Endothelial cell (in vitro differentiated cells): Measurements from ENCODE around the gene CETN2. TPM values are rescaled to one million over a fixed set of nuclear protein-coding genes. Genes with fewer than 3 reads are reported as not detected.
A peak's percentile ranks its signal among the peaks of the same experiment; 100 is the strongest.

Source experiments
- DNase-seq: peaks from one replicate; pipeline ENCODE4 v3.0.0; 2021; ENCODE audit warnings: low spot score
- H3K27ac Mint-ChIP-seq: one replicate; pipeline ENCODE4 v1.8.0; 2021; ENCODE audit warnings: mixed read lengths, inconsistent platforms; ENCODE audit not compliant: unreplicated experiment
- H3K27me3 Mint-ChIP-seq: one replicate; pipeline ENCODE4 v1.8.0; 2021; ENCODE audit warnings: mild to moderate bottlenecking, moderate library complexity, mixed read lengths, inconsistent platforms; ENCODE audit not compliant: unreplicated experiment
- H3K36me3 Mint-ChIP-seq: one replicate; pipeline ENCODE4 v1.8.0; 2021; ENCODE audit warnings: mild to moderate bottlenecking, low read depth, mixed read lengths, inconsistent platforms; ENCODE audit not compliant: unreplicated experiment
- H3K4me1 Mint-ChIP-seq: one replicate; pipeline ENCODE4 v1.8.0; 2021; ENCODE audit warnings: mild to moderate bottlenecking, mixed read lengths, inconsistent platforms; ENCODE audit not compliant: unreplicated experiment
- H3K4me3 Mint-ChIP-seq: one replicate; pipeline ENCODE4 v1.8.0; 2021; ENCODE audit warnings: mild to moderate bottlenecking, mixed read lengths, inconsistent platforms; ENCODE audit not compliant: unreplicated experiment
- H3K9me3 Mint-ChIP-seq: one replicate; pipeline ENCODE4 v1.8.0; 2021; ENCODE audit warnings: mixed read lengths, inconsistent platforms; ENCODE audit not compliant: unreplicated experiment
- total RNA-seq: library from RNA; stranded (reverse); fragmentation: NEBNext Ultra II Directional; extraction: Animal tissue kit (Norgen Biotek cat#: 25700); gene quantifications from one replicate; pipeline ENCODE4 v1.2.1, GENCODE V29; 2021; ENCODE audit not compliant: unreplicated experiment
- TF ChIP-seq, protein P1 (sequence below): fragments of 200-600 bp; sonication (generic); IDR thresholded peaks from one replicate; pipeline ENCODE4 v1.5.0; 2021; ENCODE audit warnings: antibody characterized with exemption; ENCODE audit not compliant: unreplicated experiment

The CETN2 gene
- total RNA-seq, 1 donor from 2014 or later: 32.6 TPM

DNA sequence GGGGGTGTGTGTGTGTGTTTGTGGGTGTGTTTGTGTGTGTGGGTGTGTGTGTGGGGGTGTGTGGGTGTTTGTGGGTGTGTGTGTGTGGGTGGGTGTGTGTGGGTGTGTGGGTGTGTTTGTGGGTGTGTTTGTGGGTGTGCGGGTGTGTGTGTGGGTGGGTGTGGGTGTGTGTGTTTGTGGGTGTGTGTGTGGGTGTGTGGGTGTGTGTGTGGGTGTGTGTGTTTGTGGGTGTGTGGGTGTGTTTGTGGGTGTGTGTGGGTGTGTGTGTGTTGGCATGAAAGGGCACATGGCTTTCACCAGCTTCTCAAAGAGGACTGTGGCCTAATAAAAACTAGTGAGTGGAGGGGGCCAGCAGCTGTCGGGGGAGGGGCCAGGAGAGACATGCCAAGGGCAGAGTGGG lies 42.0 kb upstream of the CETN2 start:
- H3K4me1 Mint-ChIP-seq: no peaks in the 10 kb centered on the region
- H3K4me3 Mint-ChIP-seq: no peak overlapping the region
- H3K9me3 Mint-ChIP-seq: no peaks in the 10 kb centered on the region
- no peak overlapping the region for H3K27ac Mint-ChIP-seq
- no peak for DNase-seq
- TF ChIP-seq, protein P1, sequence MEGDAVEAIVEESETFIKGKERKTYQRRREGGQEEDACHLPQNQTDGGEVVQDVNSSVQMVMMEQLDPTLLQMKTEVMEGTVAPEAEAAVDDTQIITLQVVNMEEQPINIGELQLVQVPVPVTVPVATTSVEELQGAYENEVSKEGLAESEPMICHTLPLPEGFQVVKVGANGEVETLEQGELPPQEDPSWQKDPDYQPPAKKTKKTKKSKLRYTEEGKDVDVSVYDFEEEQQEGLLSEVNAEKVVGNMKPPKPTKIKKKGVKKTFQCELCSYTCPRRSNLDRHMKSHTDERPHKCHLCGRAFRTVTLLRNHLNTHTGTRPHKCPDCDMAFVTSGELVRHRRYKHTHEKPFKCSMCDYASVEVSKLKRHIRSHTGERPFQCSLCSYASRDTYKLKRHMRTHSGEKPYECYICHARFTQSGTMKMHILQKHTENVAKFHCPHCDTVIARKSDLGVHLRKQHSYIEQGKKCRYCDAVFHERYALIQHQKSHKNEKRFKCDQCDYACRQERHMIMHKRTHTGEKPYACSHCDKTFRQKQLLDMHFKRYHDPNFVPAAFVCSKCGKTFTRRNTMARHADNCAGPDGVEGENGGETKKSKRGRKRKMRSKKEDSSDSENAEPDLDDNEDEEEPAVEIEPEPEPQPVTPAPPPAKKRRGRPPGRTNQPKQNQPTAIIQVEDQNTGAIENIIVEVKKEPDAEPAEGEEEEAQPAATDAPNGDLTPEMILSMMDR: no peak
- peaks cover 4% of the 10 kb centered on the region for H3K27me3 Mint-ChIP-seq
- H3K36me3 Mint-ChIP-seq: peaks cover 16% of the 10 kb centered on the region

DNA sequence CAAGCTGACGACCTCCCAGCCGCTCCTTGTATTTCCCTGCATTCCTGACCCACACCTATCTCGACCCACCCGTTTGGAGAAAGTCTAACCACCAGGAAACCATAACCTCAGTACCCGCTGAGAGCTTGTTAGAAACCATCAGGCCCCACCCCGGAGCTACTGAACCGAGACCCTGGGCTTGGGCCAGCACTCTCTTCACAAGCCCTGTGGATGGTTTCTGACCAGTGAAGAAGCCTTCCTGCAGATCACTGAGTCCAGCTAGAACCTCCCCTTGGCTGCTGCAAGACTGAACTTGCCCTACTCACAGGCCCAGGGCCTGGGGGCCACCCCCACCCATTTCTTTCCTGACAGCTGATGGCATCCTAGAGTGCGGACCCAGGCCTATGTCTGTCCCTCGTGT lies 40.7 kb upstream of the CETN2 start:
- no peaks in the 10 kb centered on the region for H3K9me3 Mint-ChIP-seq
- TF ChIP-seq, protein P1: no peak
- peaks cover 6% of the 10 kb centered on the region for H3K4me1 Mint-ChIP-seq
- no peak for DNase-seq
- H3K36me3 Mint-ChIP-seq: peaks cover 19% of the 10 kb centered on the region
- H3K27ac Mint-ChIP-seq: no peak overlapping the region
- peaks cover 1% of the 10 kb centered on the region for H3K27me3 Mint-ChIP-seq
- H3K4me3 Mint-ChIP-seq: no peak overlapping the region

DNA sequence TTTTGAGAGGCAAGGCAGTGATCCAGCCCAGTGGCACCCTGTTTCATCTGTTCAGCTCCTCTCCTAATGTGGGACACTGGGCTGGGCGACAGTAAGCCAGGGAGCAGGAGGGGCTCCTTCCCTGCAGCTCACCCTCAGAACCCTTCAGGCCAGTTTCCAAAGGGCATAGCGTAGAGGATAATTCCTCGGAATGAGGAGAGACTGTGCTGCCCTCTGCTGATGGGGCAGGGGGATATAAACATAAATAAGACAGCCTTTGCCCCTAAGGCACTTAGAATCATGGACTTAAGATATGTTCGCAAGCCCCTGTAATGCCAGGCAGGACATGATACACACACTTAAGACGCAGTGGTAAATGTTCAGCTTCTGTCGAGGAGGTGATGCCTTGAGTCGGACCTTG lies 39.4 kb upstream of the CETN2 start:
- H3K27me3 Mint-ChIP-seq: peaks cover 1% of the 10 kb centered on the region
- H3K4me1 Mint-ChIP-seq: peaks cover 6% of the 10 kb centered on the region
- TF ChIP-seq, protein P1: no peak
- H3K9me3 Mint-ChIP-seq: no peaks in the 10 kb centered on the region
- no peak for DNase-seq
- no peak overlapping the region for H3K4me3 Mint-ChIP-seq
- H3K27ac Mint-ChIP-seq: no peak overlapping the region
- H3K36me3 Mint-ChIP-seq: peaks cover 19% of the 10 kb centered on the region

DNA sequence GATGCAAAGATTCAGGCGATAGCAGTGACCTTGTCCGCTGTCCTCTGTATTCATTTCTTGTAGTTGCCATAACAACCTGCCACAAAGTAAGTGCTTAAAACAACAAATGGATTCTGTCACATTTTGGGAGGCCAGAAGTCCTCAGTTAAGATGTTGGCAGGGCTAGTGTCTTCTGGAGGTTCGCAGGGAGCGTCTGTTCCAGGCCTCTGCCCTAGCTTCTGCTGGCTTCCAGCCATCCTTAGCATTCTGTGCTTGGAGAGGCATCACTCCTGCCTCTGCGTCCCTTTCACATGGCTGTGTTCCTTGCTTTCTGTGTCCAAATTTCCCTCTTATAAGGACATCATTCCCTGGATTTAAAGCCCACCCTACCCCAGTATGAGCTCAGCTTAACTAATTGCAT lies 35.8 kb upstream of the CETN2 start:
- Mint-ChIP-seq H3K9me3 (no peaks in the 10 kb centered on the region), H3K36me3 (peaks cover 26% of the 10 kb centered on the region), H3K4me3 (no peak overlapping the region), H3K4me1 (peaks cover 6% of the 10 kb centered on the region), H3K27ac (peak overlapping the region; percentile 30), H3K27me3 (no peaks in the 10 kb centered on the region)
- no peak for DNase-seq
- TF ChIP-seq, protein P1: no peak

DNA sequence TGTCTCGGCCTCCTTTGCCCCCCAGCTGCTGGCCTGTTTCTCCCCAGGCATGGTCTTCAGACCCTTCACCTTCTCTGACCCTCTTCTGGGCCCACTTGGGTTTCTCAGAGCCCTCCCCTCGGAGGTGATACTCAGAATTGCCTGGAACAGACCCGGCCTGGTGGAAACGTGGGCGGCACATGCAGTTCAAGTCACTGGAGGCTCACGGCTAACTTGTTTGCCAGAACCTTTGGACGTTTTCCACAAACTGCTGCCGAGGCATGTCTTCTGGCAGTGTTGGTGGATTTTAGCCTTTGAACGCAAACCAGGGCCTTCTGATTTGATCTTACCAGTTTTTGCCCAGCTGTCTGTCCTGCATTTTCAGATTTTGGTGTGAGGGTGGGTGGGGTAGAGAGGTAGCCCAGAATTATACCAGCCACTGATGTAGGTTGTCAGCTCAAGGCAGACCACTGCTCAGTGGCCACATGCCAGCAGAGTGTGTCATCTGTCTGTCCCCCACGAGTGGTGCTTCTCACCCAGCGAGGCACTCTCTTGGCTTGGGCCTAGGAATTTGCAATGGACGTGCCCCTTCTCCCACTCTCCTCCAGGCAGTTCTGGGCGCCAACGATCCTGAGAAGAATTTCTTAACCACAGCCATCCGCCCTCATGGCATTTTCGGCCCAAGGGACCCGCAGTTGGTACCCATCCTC lies 34.8 kb upstream of the CETN2 start:
- DNase-seq: no peak
- Mint-ChIP-seq H3K4me3 (no peak overlapping the region), H3K27me3 (no peaks in the 10 kb centered on the region), H3K4me1 (peaks cover 6% of the 10 kb centered on the region), H3K27ac (no peak overlapping the region), H3K36me3 (peaks cover 33% of the 10 kb centered on the region), H3K9me3 (no peaks in the 10 kb centered on the region)
- TF ChIP-seq, protein P1: no peak
